MM.1S (cell line): ENCODE data around the gene ARHGEF38.

Experiments
- DNase-seq: peaks from one replicate; pipeline ENCODE4 v3.0.0-alpha.2; 2015
- H2AFZ ChIP-seq: fragments of 300-600 bp; sonication (generic); 2 replicates; pipeline ENCODE4 v1.6.0; 2016; ENCODE audit warnings: antibody characterized with exemption, low read length
- H3F3A ChIP-seq: fragments of 300-600 bp; sonication (generic); 2 replicates; pipeline ENCODE4 v1.6.1; 2016; ENCODE audit warnings: mild to moderate bottlenecking, antibody characterized with exemption, low read length, moderate library complexity, mixed read lengths; ENCODE audit not compliant: insufficient read depth
- H3K27ac ChIP-seq: fragments of 300-600 bp; sonication (generic); 2 replicates; pipeline ENCODE4 v1.5.1; 2016; ENCODE audit warnings: mild to moderate bottlenecking, low read length
- H3K27me3 ChIP-seq: fragments of 300-600 bp; sonication (generic); replicated peaks from 2 replicates; pipeline ENCODE4 v1.6.0; 2016; ENCODE audit warnings: low read length; ENCODE audit not compliant: insufficient read depth
- H3K36me3 ChIP-seq: fragments of 300-600 bp; sonication (generic); replicated peaks from 2 replicates; pipeline ENCODE4 v1.6.1; 2016; ENCODE audit warnings: mild to moderate bottlenecking, low read length, mixed read lengths; ENCODE audit not compliant: insufficient read depth
- H3K4me1 ChIP-seq: fragments of 300-600 bp; sonication (generic); 2 replicates; pipeline ENCODE4 v1.6.1; 2016; ENCODE audit warnings: low read length, mixed read lengths
- H3K4me2 ChIP-seq: fragments of 300-600 bp; sonication (generic); 2 replicates; pipeline ENCODE4 v1.6.0; 2016; ENCODE audit warnings: low read depth, low read length
- H3K4me3 ChIP-seq: fragments of 300-600 bp; sonication (generic); 2 replicates; pipeline ENCODE4 v1.5.1; 2016; ENCODE audit warnings: low read length, mixed read lengths
- H3K79me2 ChIP-seq: fragments of 300-600 bp; sonication (generic); 2 replicates; pipeline ENCODE4 v1.6.1; 2016; ENCODE audit warnings: mixed run types, low read length, mixed read lengths
- H3K9ac ChIP-seq: fragments of 300-600 bp; sonication (generic); 2 replicates; pipeline ENCODE4 v1.6.1; 2016; ENCODE audit warnings: low read length, mixed read lengths
- H3K9me2 ChIP-seq: fragments of 300-600 bp; sonication (generic); replicated peaks from 2 replicates; pipeline ENCODE4 v1.6.1; 2016; ENCODE audit warnings: mild to moderate bottlenecking, low read length, mixed read lengths; ENCODE audit not compliant: insufficient read depth
- H3K9me3 ChIP-seq: fragments of 300-600 bp; sonication (generic); replicated peaks from 2 replicates; pipeline ENCODE4 v1.6.1; 2016; ENCODE audit warnings: mild to moderate bottlenecking, low read length, mixed read lengths; ENCODE audit not compliant: insufficient read depth
- H4K20me1 ChIP-seq: fragments of 300-600 bp; sonication (generic); 2 replicates; pipeline ENCODE4 v1.6.1; 2016; ENCODE audit warnings: mild to moderate bottlenecking, low read length, moderate library complexity, mixed read lengths; ENCODE audit not compliant: insufficient read depth
- CTCF ChIP-seq: fragments of 300-600 bp; sonication (generic); IDR thresholded peaks from 2 replicates; pipeline ENCODE4 v1.5.1; 2016; ENCODE audit warnings: antibody characterized with exemption, low read length, mixed read lengths
- EZH2 ChIP-seq: fragments of 300-600 bp; sonication (generic); optimal IDR thresholded peaks from 2 replicates; pipeline ENCODE3; 2017; ENCODE audit warnings: low read depth, mild to moderate bottlenecking, antibody characterized with exemption, low read length, mixed read lengths
- EZH2phosphoT487 ChIP-seq: fragments of 300-600 bp; sonication (generic); IDR thresholded peaks from 2 replicates; pipeline ENCODE4 v1.6.1; 2018; ENCODE audit warnings: antibody characterized with exemption, low read length

Gene ARHGEF38

GRCh38 chr4:105637408-105638176 lies 85.2 kb downstream of the ARHGEF38 start:
- no peaks in the 10 kb centered on the region for H3K9me2 ChIP-seq
- H3K9me3 ChIP-seq, result no peaks in the 10 kb centered on the region
- no peaks in the 10 kb centered on the region for H3K36me3 ChIP-seq
- H3K4me1 ChIP-seq, result peaks cover 70% of the 10 kb centered on the region
- H3K4me2 ChIP-seq, result peak overlapping the region; percentile 82
- H3F3A ChIP-seq, result peaks cover 53% of the 10 kb centered on the region
- H3K9ac ChIP-seq, result peak overlapping the region; percentile 36; the same call in 1 of the 2 replicates
- H2AFZ ChIP-seq, result peak overlapping the region; percentile 61
- H3K4me3 ChIP-seq, result peak overlapping the region; percentile 52
- no peaks in the 10 kb centered on the region for H4K20me1 ChIP-seq
- TF ChIP-seq EZH2phosphoT487 (no peak), CTCF (no peak), EZH2 (no peak)
- H3K27ac ChIP-seq, result peak overlapping the region; percentile 82
- no peaks in the 10 kb centered on the region for H3K79me2 ChIP-seq
- H3K27me3 ChIP-seq, result no peaks in the 10 kb centered on the region
- DNase-seq, result peak; percentile 94

- H3F3A ChIP-seq, result peaks cover 21% of the 10 kb centered on the region
- H3K36me3 ChIP-seq, result no peaks in the 10 kb centered on the region
- no peak for DNase-seq
- H3K9me3 ChIP-seq, result no peaks in the 10 kb centered on the region
- no peak overlapping the region for H3K4me3 ChIP-seq
- H3K9me2 ChIP-seq, result no peaks in the 10 kb centered on the region
- H3K9ac ChIP-seq, result no peak overlapping the region
- H3K79me2 ChIP-seq, result no peaks in the 10 kb centered on the region
- H2AFZ ChIP-seq, result no peak overlapping the region
- no peak overlapping the region for H3K27ac ChIP-seq
- peaks cover 31% of the 10 kb centered on the region for H3K4me1 ChIP-seq
- H4K20me1 ChIP-seq, result no peaks in the 10 kb centered on the region
- TF ChIP-seq EZH2 (no peak), CTCF (no peak), EZH2phosphoT487 (no peak)
- no peaks in the 10 kb centered on the region for H3K27me3 ChIP-seq
- no peak overlapping the region for H3K4me2 ChIP-seq
These were observed 89.4 kb downstream of the ARHGEF38 start for GRCh38 chr4:105641845-105642244.

- Histone ChIP-seq H3K27ac (no peak overlapping the region), H3K79me2 (no peaks in the 10 kb centered on the region), H3K36me3 (no peaks in the 10 kb centered on the region), H3K9me3 (no peaks in the 10 kb centered on the region), H3K27me3 (no peaks in the 10 kb centered on the region), H3K4me3 (no peak overlapping the region), H3K9me2 (no peaks in the 10 kb centered on the region), H4K20me1 (no peaks in the 10 kb centered on the region), H3K4me2 (no peak overlapping the region), H3K9ac (no peak overlapping the region), H2AFZ (no peak overlapping the region), H3K4me1 (peaks cover 9% of the 10 kb centered on the region; the same call in 1 of the 2 replicates), H3F3A (no peaks in the 10 kb centered on the region)
- no peak for TF ChIP-seq EZH2phosphoT487
- DNase-seq, result no peak
These were observed 91.8 kb downstream of the ARHGEF38 start for GRCh38 chr4:105644257-105644656.

DNA sequence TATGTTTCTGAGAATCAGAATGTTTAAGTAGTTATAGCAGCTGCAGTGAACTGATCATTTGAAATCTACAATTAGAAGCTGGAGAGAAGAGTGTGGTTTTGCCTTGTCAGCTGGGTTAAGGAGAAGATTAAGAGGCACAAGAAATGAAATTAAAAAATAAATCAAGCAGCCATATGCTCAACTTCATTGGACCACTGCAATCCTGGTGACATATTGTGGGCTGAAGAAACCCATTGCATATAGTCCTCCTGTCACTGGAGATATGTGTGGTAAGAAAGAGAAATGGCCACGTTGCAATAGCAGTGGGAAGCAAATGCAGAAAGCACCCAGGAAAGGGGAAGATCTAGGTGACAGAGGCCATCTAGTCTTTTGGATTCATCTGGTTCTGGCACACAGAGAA lies 93.0 kb downstream of the ARHGEF38 start:
- Histone ChIP-seq H3K9ac (no peak overlapping the region), H3K79me2 (no peaks in the 10 kb centered on the region), H3K4me3 (no peak overlapping the region), H3K27ac (no peak overlapping the region), H4K20me1 (no peaks in the 10 kb centered on the region), H2AFZ (no peak overlapping the region), H3K36me3 (no peaks in the 10 kb centered on the region), H3K9me2 (no peaks in the 10 kb centered on the region), H3K27me3 (no peaks in the 10 kb centered on the region), H3K9me3 (no peaks in the 10 kb centered on the region), H3F3A (no peaks in the 10 kb centered on the region), H3K4me1 (0 out of 2 replicates have a peak, but pooled peaks cover 4% of the 10 kb centered on the region), H3K4me2 (no peak overlapping the region)
- no peak for TF ChIP-seq EZH2
- no peak for TF ChIP-seq EZH2phosphoT487
- no peak for TF ChIP-seq CTCF
- DNase-seq, result no peak
